Measurements from ENCODE around the gene GALNTL6. TPM values are rescaled to one million over a fixed set of nuclear protein-coding genes. Genes with fewer than 3 reads are reported as not detected.

GALNTL6 gene
- total RNA-seq, 1 donor from 2014 or later, result not detected

DNA sequence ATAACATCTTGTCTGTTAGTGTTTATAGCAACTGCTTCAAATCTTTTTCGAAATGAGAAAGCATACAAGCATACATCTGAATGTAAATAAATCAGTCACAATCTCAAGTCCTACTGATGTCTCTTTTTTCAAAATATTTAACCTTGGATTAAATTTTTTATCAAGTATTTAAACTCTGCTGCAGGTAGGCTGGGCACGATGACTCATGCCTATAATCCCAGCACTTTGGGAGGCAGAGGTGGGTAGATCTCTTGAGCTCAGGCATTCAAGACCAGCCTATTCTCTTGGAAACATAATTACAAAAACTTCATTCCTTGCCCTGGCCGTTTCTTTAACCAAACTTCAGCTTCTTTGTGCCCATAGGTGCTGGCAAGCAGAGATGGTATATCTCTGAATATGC is 815.1 kb downstream of the GALNTL6 start:
- Histone ChIP-seq H3K36me3 (no peaks in the 10 kb centered on the region), H3K4me1 (no peaks in the 10 kb centered on the region), H3K27ac (no peak overlapping the region), H3K27me3 (no peaks in the 10 kb centered on the region), H3K9me3 (peaks cover 0 to 5% of the 10 kb centered on the region in 2 donors), H3K4me3 (no peak overlapping the region)
- TF ChIP-seq, protein P1, sequence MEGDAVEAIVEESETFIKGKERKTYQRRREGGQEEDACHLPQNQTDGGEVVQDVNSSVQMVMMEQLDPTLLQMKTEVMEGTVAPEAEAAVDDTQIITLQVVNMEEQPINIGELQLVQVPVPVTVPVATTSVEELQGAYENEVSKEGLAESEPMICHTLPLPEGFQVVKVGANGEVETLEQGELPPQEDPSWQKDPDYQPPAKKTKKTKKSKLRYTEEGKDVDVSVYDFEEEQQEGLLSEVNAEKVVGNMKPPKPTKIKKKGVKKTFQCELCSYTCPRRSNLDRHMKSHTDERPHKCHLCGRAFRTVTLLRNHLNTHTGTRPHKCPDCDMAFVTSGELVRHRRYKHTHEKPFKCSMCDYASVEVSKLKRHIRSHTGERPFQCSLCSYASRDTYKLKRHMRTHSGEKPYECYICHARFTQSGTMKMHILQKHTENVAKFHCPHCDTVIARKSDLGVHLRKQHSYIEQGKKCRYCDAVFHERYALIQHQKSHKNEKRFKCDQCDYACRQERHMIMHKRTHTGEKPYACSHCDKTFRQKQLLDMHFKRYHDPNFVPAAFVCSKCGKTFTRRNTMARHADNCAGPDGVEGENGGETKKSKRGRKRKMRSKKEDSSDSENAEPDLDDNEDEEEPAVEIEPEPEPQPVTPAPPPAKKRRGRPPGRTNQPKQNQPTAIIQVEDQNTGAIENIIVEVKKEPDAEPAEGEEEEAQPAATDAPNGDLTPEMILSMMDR (IDR thresholded peaks at IDR 0.05), result no peak
- DNase-seq (ENCODE audit: low spot score in 2 of 2), result no peak
- intact Hi-C loops (cut with DNase I), result no loop called here

DNA sequence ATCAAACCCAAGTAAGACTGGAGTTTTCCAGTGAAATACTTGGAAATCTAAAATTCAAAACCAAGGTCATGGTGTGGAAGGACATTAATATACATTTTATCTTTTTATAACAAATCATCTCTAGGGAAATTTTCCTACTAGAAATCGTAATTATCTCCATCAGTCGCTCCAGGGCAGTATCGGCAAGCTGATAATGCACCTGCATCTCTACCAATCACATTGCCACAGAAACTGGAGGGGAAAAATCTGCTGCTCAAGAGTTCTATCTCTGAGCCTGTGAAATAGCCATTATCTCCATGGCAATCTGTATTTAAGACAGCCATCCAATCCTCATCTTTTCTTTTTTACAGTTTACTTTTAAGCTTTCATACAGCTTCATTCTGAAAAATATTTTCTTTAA is 817.1 kb downstream of the GALNTL6 start:
- TF ChIP-seq, protein P1 (IDR thresholded peaks at IDR 0.05), result no peak
- no peaks in the 10 kb centered on the region for H3K36me3 ChIP-seq
- intact Hi-C loops (cut with DNase I), result no loop called here

DNA sequence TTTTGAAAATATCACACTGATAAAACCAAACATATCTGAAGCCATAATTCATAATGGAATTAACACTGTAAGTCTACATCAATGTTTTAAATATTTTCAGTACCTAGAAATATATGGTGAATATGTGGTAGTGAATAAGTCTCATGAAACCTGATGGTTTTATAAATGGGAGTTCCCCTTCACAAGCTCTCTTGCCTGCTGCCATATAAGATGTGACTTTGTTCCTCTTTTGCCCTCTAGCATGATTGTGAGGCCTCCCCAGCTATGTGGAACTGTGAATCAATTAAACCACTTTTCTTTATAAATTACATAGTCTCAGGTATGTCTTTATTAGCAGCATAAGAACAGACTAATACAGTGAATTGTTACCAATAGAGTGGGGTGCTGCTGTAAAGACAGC is 818.6 kb downstream of the GALNTL6 start:
- no peaks in the 10 kb centered on the region for H3K4me1 ChIP-seq
- TF ChIP-seq, protein P1 (IDR thresholded peaks at IDR 0.05), result no peak

More for the DNA sequence above, 817.1 kb downstream of the GALNTL6 start:
- Histone ChIP-seq H3K27ac (no peak overlapping the region), H3K4me3 (no peak overlapping the region), H3K27me3 (no peaks in the 10 kb centered on the region), H3K4me1 (no peaks in the 10 kb centered on the region), H3K9me3 (peaks cover 0 to 5% of the 10 kb centered on the region in 2 donors)
- no peak for DNase-seq (ENCODE audit: low spot score in 2 of 2)

DNA sequence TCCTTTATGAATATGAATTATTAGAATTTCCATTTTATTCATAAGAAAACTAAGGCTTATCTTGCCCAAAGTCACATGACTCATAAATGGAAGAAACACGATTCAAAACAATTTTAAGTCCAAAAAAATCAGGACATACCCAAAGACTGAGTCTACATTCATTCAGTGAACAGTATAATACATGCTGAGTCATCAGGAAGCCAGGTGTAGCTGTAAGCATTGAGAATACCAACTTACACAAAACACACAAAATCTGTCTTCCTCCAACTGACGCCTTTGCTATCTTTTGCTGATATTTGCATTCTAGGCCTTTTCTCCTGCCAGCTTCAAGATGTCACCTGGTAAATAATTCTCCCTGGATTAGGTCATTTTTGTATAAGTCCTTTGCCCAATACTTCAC is 835.3 kb downstream of the GALNTL6 start:
- TF ChIP-seq, protein P1 (IDR thresholded peaks at IDR 0.05), result no peak
- intact Hi-C loops (cut with DNase I), result no loop called here
- no peaks in the 10 kb centered on the region for H3K4me1 ChIP-seq
- no peak overlapping the region for H3K4me3 ChIP-seq
- H3K27me3 ChIP-seq, result no peaks in the 10 kb centered on the region
- H3K27ac ChIP-seq, result no peak overlapping the region
- DNase-seq (ENCODE audit: low spot score in 2 of 2), result no peak
- H3K9me3 ChIP-seq, result no peaks in the 10 kb centered on the region
- no peaks in the 10 kb centered on the region for H3K36me3 ChIP-seq

More for the DNA sequence above, 818.6 kb downstream of the GALNTL6 start:
- Histone ChIP-seq H3K36me3 (no peaks in the 10 kb centered on the region), H3K27ac (no peak overlapping the region), H3K27me3 (no peaks in the 10 kb centered on the region), H3K4me3 (no peak overlapping the region), H3K9me3 (no peaks in the 10 kb centered on the region)
- no peak for DNase-seq (ENCODE audit: low spot score in 2 of 2)
- intact Hi-C loops (cut with DNase I), result no loop called here

DNA sequence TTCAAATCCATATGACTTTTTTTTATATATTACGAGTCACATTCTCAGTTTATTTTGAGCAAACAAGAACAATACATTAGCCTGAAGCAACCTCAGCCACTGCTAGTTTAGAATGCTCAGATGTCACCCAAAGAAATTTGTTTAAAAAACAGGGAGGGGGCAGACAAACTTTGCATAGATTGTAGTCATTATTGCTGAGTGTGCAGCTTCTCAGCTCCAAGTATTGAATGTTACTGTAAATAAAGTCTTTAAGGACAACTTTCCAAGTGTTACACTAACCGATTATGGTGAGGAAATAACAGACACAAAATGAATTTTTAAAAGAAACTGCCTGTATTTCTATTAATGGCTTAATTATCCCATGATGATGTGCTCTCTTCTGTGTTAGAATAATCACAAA is 835.9 kb downstream of the GALNTL6 start:
- Histone ChIP-seq H3K36me3 (no peaks in the 10 kb centered on the region), H3K27ac (no peak overlapping the region), H3K4me3 (no peak overlapping the region), H3K27me3 (no peaks in the 10 kb centered on the region), H3K4me1 (no peaks in the 10 kb centered on the region), H3K9me3 (no peaks in the 10 kb centered on the region)
- intact Hi-C loops (cut with DNase I), result no loop called here
- no peak for DNase-seq (ENCODE audit: low spot score in 2 of 2)
- TF ChIP-seq, protein P1 (IDR thresholded peaks at IDR 0.05), result no peak
